ENCODE results near the gene ZNF831.

DNA sequence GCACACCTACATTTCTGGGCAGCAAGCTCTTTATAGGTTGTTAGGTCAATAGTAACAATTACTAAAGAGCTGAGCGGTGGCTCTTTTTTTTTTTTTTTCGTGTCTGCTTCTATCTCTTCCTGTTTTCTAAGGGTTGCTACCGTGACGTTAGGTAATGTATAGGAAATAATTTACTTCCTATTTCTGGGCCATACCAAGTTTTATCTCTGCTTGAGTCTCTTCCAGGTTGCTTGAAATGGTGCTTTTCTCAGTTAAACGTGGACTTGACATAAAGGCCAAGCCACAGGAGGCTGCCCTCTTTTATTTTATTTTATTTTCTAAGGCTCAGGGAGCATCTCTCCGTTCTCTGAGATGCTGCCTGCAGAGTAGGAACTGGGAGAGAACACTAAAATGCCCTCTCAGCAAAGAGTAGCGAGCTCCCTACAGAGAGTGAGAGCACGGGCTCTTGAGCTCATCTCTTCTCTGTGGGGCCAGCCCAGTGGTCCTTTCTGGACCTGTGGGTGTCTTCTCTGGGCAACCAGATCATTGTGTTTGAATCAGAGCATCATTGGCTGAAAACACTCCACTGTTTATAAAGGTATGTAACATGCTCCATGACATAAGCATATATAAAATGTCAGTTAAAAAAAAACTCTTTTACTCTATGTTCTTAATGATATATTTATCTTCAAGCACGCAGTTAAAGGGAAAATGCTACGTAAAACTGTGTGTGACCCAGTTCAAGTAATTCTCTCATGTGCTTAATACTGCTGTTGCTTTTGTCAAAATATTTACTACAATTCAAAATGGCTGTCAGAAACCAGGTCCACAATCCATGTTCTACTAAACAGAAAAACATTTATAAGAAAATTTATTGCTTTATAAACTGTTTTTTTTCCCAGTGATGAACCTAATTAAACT, at the start of gene ZNF831:
- TF ChIP-seq, protein P1, sequence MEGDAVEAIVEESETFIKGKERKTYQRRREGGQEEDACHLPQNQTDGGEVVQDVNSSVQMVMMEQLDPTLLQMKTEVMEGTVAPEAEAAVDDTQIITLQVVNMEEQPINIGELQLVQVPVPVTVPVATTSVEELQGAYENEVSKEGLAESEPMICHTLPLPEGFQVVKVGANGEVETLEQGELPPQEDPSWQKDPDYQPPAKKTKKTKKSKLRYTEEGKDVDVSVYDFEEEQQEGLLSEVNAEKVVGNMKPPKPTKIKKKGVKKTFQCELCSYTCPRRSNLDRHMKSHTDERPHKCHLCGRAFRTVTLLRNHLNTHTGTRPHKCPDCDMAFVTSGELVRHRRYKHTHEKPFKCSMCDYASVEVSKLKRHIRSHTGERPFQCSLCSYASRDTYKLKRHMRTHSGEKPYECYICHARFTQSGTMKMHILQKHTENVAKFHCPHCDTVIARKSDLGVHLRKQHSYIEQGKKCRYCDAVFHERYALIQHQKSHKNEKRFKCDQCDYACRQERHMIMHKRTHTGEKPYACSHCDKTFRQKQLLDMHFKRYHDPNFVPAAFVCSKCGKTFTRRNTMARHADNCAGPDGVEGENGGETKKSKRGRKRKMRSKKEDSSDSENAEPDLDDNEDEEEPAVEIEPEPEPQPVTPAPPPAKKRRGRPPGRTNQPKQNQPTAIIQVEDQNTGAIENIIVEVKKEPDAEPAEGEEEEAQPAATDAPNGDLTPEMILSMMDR (IDR thresholded peaks at IDR 0.05), result no peak
- TF ChIP-seq POLR2A (IDR thresholded peaks at IDR 0.05), result no peak

Measured in tibial nerve (tissue), 3 donors.